Activated CD8-positive, alpha-beta T cell treated with anti-CD3 and anti-CD28 coated beads for 36 hours (primary cell): ENCODE data around the gene COL24A1. TPM values are rescaled to one million over a fixed set of nuclear protein-coding genes. Genes with fewer than 3 reads are reported as not detected.
"Not testable (repeated sequence)": the region's sequence is repeated elsewhere in the genome, so short reads cannot be mapped to it uniquely, and the experiment has no call there.

ENCODE experiments used
- ATAC-seq: fragments of 200-7000 bp; cut with Tn5 transposase; one replicate; pipeline ENCODE4 v1.10.0; 2021; ENCODE audit warnings: mild to moderate bottlenecking, moderate library complexity
- CTCF ChIA-PET: fragments of 350-600 bp; sonication (Branson Sonifier 250); formaldehyde crosslinking; loops from one replicate; lab custom pipeline; 2021; ENCODE audit warnings: antibody characterized with exemption; lab: Charles Lee
- POLR2A ChIA-PET: fragments of 350-600 bp; sonication (Branson Sonifier 250); formaldehyde crosslinking; loops from one replicate; lab custom pipeline; 2021; ENCODE audit warnings: antibody characterized with exemption; lab: Charles Lee
- DNase-seq: peaks from one replicate; pipeline ENCODE4 v3.0.0-alpha.2; 2020
- H3K27ac Mint-ChIP-seq: one replicate; pipeline ENCODE4 v1.8.0; 2021; ENCODE audit warnings: mild to moderate bottlenecking, mixed read lengths
- H3K27me3 Mint-ChIP-seq: one replicate; pipeline ENCODE4 v1.8.0; 2021; ENCODE audit warnings: mixed read lengths
- H3K36me3 Mint-ChIP-seq: one replicate; pipeline ENCODE4 v1.8.0; 2021; ENCODE audit warnings: low read depth, mixed read lengths
- H3K4me1 Mint-ChIP-seq: one replicate; pipeline ENCODE4 v1.8.0; 2021; ENCODE audit warnings: low read depth, mixed read lengths
- H3K4me3 Mint-ChIP-seq: one replicate; pipeline ENCODE4 v1.8.0; 2021; ENCODE audit warnings: mild to moderate bottlenecking, moderate library complexity, mixed read lengths
- H3K9me3 Mint-ChIP-seq: one replicate; pipeline ENCODE4 v1.8.0; 2021; ENCODE audit warnings: mixed read lengths
- intact Hi-C: fragments of 100-400 bp; cut with micrococcal nuclease; formaldehyde crosslinking; loops from one replicate; pipeline ENCODE4 v1.10.0; 2022
- total RNA-seq, 2 experiments: library from RNA; stranded (reverse); gene quantifications; one replicate each; pipeline ENCODE4 v1.2.3, GENCODE V29; 2021
- TF ChIP-seq, protein P1 (sequence below): fragments of 200-600 bp; IDR thresholded peaks from one replicate; pipeline ENCODE4 v1.8.0; 2022; ENCODE audit warnings: antibody characterized with exemption, mild to moderate bottlenecking

The COL24A1 gene
- total RNA-seq, 2 experiments from 2014 or later, result not detected

DNA sequence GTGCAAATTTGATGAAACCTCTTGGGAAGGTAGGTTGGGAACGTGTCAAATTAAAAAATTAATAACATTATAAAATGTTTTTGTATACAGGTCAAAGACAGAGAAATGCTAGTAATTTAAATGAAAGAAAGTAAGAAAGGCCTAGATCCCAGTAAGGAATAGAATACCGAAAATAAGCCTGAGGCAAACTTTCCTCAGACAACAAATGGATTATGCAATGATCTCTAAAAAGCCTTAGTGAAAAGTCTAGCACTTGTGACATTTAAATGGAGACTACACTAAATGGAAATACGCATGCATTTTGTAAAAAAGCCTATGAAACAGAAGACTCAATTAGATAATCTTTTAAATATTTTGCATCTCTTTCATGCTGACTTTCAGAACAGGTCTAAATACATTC is 309.9 kb downstream of the COL24A1 start:
- Mint-ChIP-seq H3K4me3 (no peak overlapping the region), H3K27me3 (no peaks in the 10 kb centered on the region), H3K9me3 (no peaks in the 10 kb centered on the region), H3K4me1 (no peaks in the 10 kb centered on the region), H3K27ac (no peak overlapping the region), H3K36me3 (no peaks in the 10 kb centered on the region)
- no peak for ATAC-seq
- TF ChIP-seq, protein P1, sequence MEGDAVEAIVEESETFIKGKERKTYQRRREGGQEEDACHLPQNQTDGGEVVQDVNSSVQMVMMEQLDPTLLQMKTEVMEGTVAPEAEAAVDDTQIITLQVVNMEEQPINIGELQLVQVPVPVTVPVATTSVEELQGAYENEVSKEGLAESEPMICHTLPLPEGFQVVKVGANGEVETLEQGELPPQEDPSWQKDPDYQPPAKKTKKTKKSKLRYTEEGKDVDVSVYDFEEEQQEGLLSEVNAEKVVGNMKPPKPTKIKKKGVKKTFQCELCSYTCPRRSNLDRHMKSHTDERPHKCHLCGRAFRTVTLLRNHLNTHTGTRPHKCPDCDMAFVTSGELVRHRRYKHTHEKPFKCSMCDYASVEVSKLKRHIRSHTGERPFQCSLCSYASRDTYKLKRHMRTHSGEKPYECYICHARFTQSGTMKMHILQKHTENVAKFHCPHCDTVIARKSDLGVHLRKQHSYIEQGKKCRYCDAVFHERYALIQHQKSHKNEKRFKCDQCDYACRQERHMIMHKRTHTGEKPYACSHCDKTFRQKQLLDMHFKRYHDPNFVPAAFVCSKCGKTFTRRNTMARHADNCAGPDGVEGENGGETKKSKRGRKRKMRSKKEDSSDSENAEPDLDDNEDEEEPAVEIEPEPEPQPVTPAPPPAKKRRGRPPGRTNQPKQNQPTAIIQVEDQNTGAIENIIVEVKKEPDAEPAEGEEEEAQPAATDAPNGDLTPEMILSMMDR, result no peak
- ChIA-PET POLR2A (no interaction called here), CTCF (no interaction called here)
- intact Hi-C loops, result no loop called here
- no peak for DNase-seq

DNA sequence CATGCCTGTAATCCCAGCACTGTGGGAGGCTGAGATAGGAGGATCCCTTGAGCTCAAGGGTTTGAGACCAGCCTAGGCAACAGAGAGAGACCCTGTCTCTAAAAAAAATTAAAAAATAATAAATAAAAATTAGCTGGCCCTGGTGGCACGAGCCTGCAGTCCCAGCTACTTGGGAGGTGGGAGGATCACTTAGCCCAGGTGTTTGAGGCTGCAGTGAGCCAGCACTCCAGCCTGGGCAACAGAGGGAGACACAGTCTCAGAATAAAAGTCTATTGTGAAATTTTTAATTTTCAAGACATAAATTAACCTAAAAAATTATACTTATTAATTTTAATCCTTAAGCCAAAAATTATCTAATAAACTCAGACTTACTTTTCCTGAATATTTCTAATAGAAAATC is 317.1 kb downstream of the COL24A1 start:
- H3K27ac Mint-ChIP-seq, result no peak overlapping the region
- no peaks in the 10 kb centered on the region for H3K4me1 Mint-ChIP-seq
- TF ChIP-seq, protein P1, result no peak
- intact Hi-C loops, result no loop called here
- no peaks in the 10 kb centered on the region for H3K36me3 Mint-ChIP-seq
- DNase-seq, result no peak
- H3K9me3 Mint-ChIP-seq, result no peaks in the 10 kb centered on the region
- ChIA-PET POLR2A (no interaction called here), CTCF (no interaction called here)
- ATAC-seq, result no peak
- no peaks in the 10 kb centered on the region for H3K27me3 Mint-ChIP-seq
- H3K4me3 Mint-ChIP-seq, result no peak overlapping the region

DNA sequence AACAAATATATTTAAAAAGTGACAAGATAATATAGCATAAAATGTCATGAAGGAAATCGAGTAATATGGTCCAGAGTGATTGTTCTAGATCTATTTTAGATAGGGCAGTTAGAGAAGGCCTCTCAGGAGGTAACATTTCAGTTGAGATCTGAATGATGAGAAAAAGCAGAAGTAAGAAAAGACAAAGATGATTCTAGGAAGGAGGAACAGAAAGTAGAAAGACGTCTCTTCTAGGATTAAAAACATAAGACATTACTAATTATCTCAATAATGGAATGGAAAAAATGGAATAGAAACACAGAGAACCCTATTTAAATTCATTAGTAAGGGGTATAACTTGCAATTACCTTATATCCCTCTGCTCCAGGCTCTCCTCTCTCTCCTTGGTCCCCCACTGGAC is 318.3 kb downstream of the COL24A1 start:
- Mint-ChIP-seq H3K27ac (no peak overlapping the region), H3K9me3 (no peaks in the 10 kb centered on the region), H3K4me1 (no peaks in the 10 kb centered on the region), H3K27me3 (no peaks in the 10 kb centered on the region), H3K36me3 (no peaks in the 10 kb centered on the region), H3K4me3 (no peak overlapping the region)
- ChIA-PET CTCF (no interaction called here), POLR2A (no interaction called here)
- TF ChIP-seq, protein P1, result no peak
- ATAC-seq, result no peak
- intact Hi-C loops, result no loop called here
- no peak for DNase-seq

DNA sequence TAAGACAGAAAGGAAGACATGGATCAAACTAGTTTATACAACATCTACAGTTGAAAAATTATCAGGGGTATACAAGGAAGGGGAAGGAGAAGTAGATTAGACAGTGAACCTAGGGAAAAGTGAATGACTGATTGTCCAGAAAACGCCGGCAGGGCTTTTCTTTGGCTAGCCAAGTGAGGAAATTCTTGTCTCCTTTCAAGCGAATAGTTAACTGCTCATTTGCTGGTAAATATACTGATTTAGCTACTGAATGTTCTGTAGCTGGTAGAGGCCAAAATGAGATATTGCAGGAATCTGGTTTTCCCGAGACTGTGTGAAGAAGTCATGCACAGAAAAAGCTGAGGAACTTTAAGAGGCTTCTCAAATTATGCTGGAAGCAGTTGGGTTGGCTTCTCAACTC is 319.8 kb downstream of the COL24A1 start:
- DNase-seq (no peak), ATAC-seq (no peak)
- H3K9me3 Mint-ChIP-seq, result no peaks in the 10 kb centered on the region
- no peaks in the 10 kb centered on the region for H3K4me1 Mint-ChIP-seq
- TF ChIP-seq, protein P1, result no peak
- CTCF ChIA-PET, result no interaction called here
- intact Hi-C loops, result no loop called here
- no peaks in the 10 kb centered on the region for H3K27me3 Mint-ChIP-seq
- no peak overlapping the region for H3K4me3 Mint-ChIP-seq
- no peak overlapping the region for H3K27ac Mint-ChIP-seq
- POLR2A ChIA-PET, result no interaction called here
- no peaks in the 10 kb centered on the region for H3K36me3 Mint-ChIP-seq

DNA sequence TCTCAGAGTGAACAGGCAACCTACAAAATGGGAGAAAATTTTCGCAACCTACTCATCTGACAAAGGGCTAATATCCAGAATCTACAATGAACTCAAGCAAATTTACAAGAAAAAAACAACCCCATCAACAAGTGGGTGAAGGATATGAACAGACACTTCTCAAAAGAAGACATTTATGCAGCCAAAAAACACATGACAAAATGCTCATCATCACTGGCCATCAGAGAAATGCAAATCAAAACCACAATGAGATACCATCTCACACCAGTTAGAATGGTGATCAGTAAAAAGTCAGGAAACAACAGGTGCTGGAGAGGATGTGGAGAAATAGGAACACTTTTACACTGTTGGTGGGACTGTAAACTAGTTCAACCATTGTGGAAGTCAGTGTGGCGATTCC is 323.4 kb downstream of the COL24A1 start:
- ATAC-seq, POLR2A ChIA-PET, intact Hi-C loops, H3K27me3 Mint-ChIP-seq, H3K4me1 Mint-ChIP-seq, CTCF ChIA-PET, H3K27ac Mint-ChIP-seq, DNase-seq, H3K9me3 Mint-ChIP-seq, H3K4me3 Mint-ChIP-seq, H3K36me3 Mint-ChIP-seq: not testable (repeated sequence)

DNA sequence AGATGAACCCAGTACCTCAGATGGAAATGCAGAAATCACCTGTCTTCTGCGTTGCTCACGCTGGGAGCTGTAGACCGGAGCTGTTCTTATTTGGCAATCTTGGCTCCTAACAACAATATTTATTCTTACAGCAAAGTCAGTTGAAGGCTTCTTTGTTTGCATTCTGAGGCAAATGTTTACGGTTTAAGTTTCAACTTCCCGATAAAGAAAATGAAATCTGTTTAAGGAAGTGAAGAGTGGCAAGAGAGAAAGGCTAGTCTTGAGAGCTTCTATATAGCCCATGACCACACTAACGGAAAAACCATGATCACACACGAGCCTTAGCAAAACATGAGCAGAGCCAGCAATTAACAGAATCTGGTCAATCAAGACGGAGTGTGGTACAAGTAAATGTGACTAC is 325.7 kb downstream of the COL24A1 start:
- CTCF ChIA-PET, result no interaction called here
- Mint-ChIP-seq H3K4me1 (no peaks in the 10 kb centered on the region), H3K27me3 (no peaks in the 10 kb centered on the region), H3K4me3 (no peak overlapping the region), H3K36me3 (no peaks in the 10 kb centered on the region), H3K27ac (no peak overlapping the region), H3K9me3 (no peaks in the 10 kb centered on the region)
- DNase-seq (no peak), ATAC-seq (no peak)
- intact Hi-C loops, result no loop called here
- POLR2A ChIA-PET, result no interaction called here
- TF ChIP-seq, protein P1, result no peak
